Neuronal stem cell (in vitro differentiated cells): ENCODE data around the gene CYP3A4.
"Not testable (repeated sequence)": the region's sequence is repeated elsewhere in the genome, so short reads cannot be mapped to it uniquely, and the experiment has no call there.

Source experiments
- DNase-seq: peaks from one replicate; pipeline ENCODE4 v3.0.0-alpha.2; 2013; ENCODE audit warnings: low spot score
- H2AFZ ChIP-seq: one replicate; pipeline ENCODE4 v1.6.1; 2013; ENCODE audit warnings: mild to moderate bottlenecking, low read length, inconsistent platforms
- H2AK5ac ChIP-seq: 2 replicates; pipeline ENCODE4 v1.6.1; 2013; ENCODE audit warnings: low read depth, mild to moderate bottlenecking, inconsistent platforms, low read length, moderate library complexity, mixed read lengths
- H2BK120ac ChIP-seq: 2 replicates; pipeline ENCODE4 v1.6.1; 2013; ENCODE audit warnings: low read depth, mild to moderate bottlenecking, inconsistent platforms, low read length, moderate library complexity, mixed read lengths
- H2BK12ac ChIP-seq: one replicate; pipeline ENCODE4 v1.6.1; 2013; ENCODE audit warnings: low read length, inconsistent platforms
- H2BK15ac ChIP-seq: 2 replicates; pipeline ENCODE4 v1.6.1; 2013; ENCODE audit warnings: mild to moderate bottlenecking, low read length, inconsistent platforms, mixed read lengths
- H2BK5ac ChIP-seq: one replicate; pipeline ENCODE4 v1.6.1; 2013; ENCODE audit warnings: inconsistent platforms, mild to moderate bottlenecking, low read length, moderate library complexity
- H3K14ac ChIP-seq: one replicate; pipeline ENCODE4 v1.6.1; 2013; ENCODE audit warnings: low read length, inconsistent platforms
- H3K18ac ChIP-seq: 2 replicates; pipeline ENCODE4 v1.6.1; 2013; ENCODE audit warnings: low read length, inconsistent platforms
- H3K23ac ChIP-seq: 2 replicates; pipeline ENCODE4 v1.6.1; 2013; ENCODE audit warnings: low read depth, mild to moderate bottlenecking, mixed read lengths, low read length, inconsistent platforms; ENCODE audit not compliant: poor library complexity
- H3K27ac ChIP-seq: replicated peaks from 3 replicates; pipeline ENCODE4 v1.5.1; 2013; ENCODE audit warnings: low read length, inconsistent platforms
- H3K27me3 ChIP-seq, 3 experiments: 2 replicates each; pipeline ENCODE4 v1.6.1; 2013; ENCODE audit warnings: low read length in 3 of 3, mild to moderate bottlenecking in 2 of 3, inconsistent platforms in 1 of 3, low read depth in 1 of 3, mixed read lengths in 1 of 3, moderate library complexity in 1 of 3; ENCODE audit not compliant: control insufficient read depth in 3 of 3, insufficient read depth in 3 of 3
- H3K36me3 ChIP-seq, 2 donors: replicated peaks in 1 of 2; 2 replicates each; pipeline ENCODE4 v1.6.1; 2013; ENCODE audit warnings: low read length in 2 of 2; ENCODE audit not compliant: control insufficient read depth in 2 of 2, insufficient read depth in 2 of 2
- H3K4ac ChIP-seq: 2 replicates; pipeline ENCODE4 v1.6.1; 2013; ENCODE audit warnings: inconsistent platforms, mild to moderate bottlenecking, low read length, moderate library complexity
- H3K4me1 ChIP-seq, 2 donors: 1 replicate in 1 of 2; 2 replicates in 1 of 2; pipeline ENCODE4 v1.6.1; 2013; ENCODE audit warnings: low read length in 2 of 2, low read depth in 1 of 2; ENCODE audit not compliant: control insufficient read depth in 2 of 2, insufficient read depth in 1 of 2
- H3K4me2 ChIP-seq: one replicate; pipeline ENCODE4 v1.6.1; 2013; ENCODE audit warnings: mild to moderate bottlenecking, low read length, inconsistent platforms; ENCODE audit not compliant: insufficient read depth, poor library complexity, severe bottlenecking
- H3K4me3 ChIP-seq, 2 donors: 2 replicates each; pipeline ENCODE4 v1.5.1; 2013; ENCODE audit warnings: low read length in 2 of 2, mild to moderate bottlenecking in 2 of 2, inconsistent platforms in 1 of 2, moderate library complexity in 1 of 2
- H3K79me1 ChIP-seq: one replicate; pipeline ENCODE4 v1.6.1; 2013; ENCODE audit warnings: low read depth, mild to moderate bottlenecking, inconsistent platforms, low read length, moderate library complexity
- H3K9ac ChIP-seq: one replicate; pipeline ENCODE4 v1.6.1; 2013; ENCODE audit warnings: mild to moderate bottlenecking, low read depth, low read length, inconsistent platforms; ENCODE audit not compliant: poor library complexity
- H3K9me3 ChIP-seq, 2 donors: replicated peaks in 1 of 2; 2 replicates each; pipeline versions ENCODE3 to v1.6.1; 2013; ENCODE audit warnings: low read length in 2 of 2, mild to moderate bottlenecking in 2 of 2, inconsistent platforms in 1 of 2, low read depth in 1 of 2, mixed read lengths in 1 of 2, moderate library complexity in 1 of 2; ENCODE audit not compliant: control insufficient read depth in 2 of 2, insufficient read depth in 1 of 2
- H4K8ac ChIP-seq: one replicate; pipeline ENCODE4 v1.6.1; 2013; ENCODE audit warnings: low read depth, mild to moderate bottlenecking, inconsistent platforms, low read length, moderate library complexity
- H4K91ac ChIP-seq: one replicate; pipeline ENCODE4 v1.6.1; 2013; ENCODE audit warnings: low read length, low read depth, mild to moderate bottlenecking, inconsistent platforms; ENCODE audit not compliant: poor library complexity
- WGBS, 2 donors: extraction: QIAGEN DNeasy Blood & Tissue Kit; methylation state at CpG; one replicate each; pipeline ENCODE4 v1.1.7; 2013; ENCODE audit warnings: missing lambda C conversion rate in 2 of 2, mixed read lengths in 1 of 2; ENCODE audit not compliant: insufficient read length in 2 of 2, insufficient replicate concordance in 1 of 2; ENCODE audit errors: extremely low coverage in 2 of 2; 5-methylcytosine and 5-hydroxymethylcytosine counted together

CYP3A4 gene

GRCh38 chr7:99773395-99773794 is 10.6 kb downstream of the CYP3A4 start:
- H2BK5ac ChIP-seq, H3K4me1 ChIP-seq, H3K79me1 ChIP-seq, H2BK120ac ChIP-seq, H4K8ac ChIP-seq, H2BK15ac ChIP-seq, H3K27ac ChIP-seq, H3K23ac ChIP-seq, H3K9ac ChIP-seq, H3K36me3 ChIP-seq, H3K14ac ChIP-seq, H2AFZ ChIP-seq, H3K4ac ChIP-seq, H4K91ac ChIP-seq, H3K4me2 ChIP-seq, DNase-seq, H3K18ac ChIP-seq, H2AK5ac ChIP-seq, H3K27me3 ChIP-seq, H3K9me3 ChIP-seq, H2BK12ac ChIP-seq, H3K4me3 ChIP-seq: not testable (repeated sequence)
- WGBS, 2 donors, result no CpG with 5 or more reads among the region's 1 CpG

- no peaks in the 10 kb centered on the region for H3K36me3 ChIP-seq
- H2AFZ ChIP-seq, result no peak overlapping the region
- H2BK12ac ChIP-seq, result no peak overlapping the region
- H3K27me3 ChIP-seq, result no peaks in the 10 kb centered on the region
- no peaks in the 10 kb centered on the region for H3K4me1 ChIP-seq
- no CpG with 5 or more reads among the region's 1 CpG for WGBS, 2 donors
- H2BK15ac ChIP-seq, result no peak overlapping the region
- no peak overlapping the region for H4K91ac ChIP-seq
- H2BK5ac ChIP-seq, result no peak overlapping the region
- H3K27ac ChIP-seq, result no peak overlapping the region
- no peak for DNase-seq
- no peak overlapping the region for H2AK5ac ChIP-seq
- H3K9ac ChIP-seq, result no peak overlapping the region
- no peak overlapping the region for H3K4me2 ChIP-seq
- H3K23ac ChIP-seq, result no peak overlapping the region
- H3K4ac ChIP-seq, result no peak overlapping the region
- H3K9me3 ChIP-seq, result no peaks in the 10 kb centered on the region
- no peak overlapping the region for H3K14ac ChIP-seq
- no peaks in the 10 kb centered on the region for H3K79me1 ChIP-seq
- H4K8ac ChIP-seq, result no peak overlapping the region
- H2BK120ac ChIP-seq, result no peak overlapping the region
- no peak overlapping the region for H3K4me3 ChIP-seq
- no peak overlapping the region for H3K18ac ChIP-seq
These were observed 11.4 kb downstream of the CYP3A4 start for GRCh38 chr7:99772565-99772964.

- H4K8ac ChIP-seq, H3K4ac ChIP-seq, H3K27ac ChIP-seq, H3K4me3 ChIP-seq, H3K4me1 ChIP-seq, H3K79me1 ChIP-seq, H2BK15ac ChIP-seq, H3K9me3 ChIP-seq, H4K91ac ChIP-seq, H2AFZ ChIP-seq, H2BK5ac ChIP-seq, H3K36me3 ChIP-seq, H3K23ac ChIP-seq, H2AK5ac ChIP-seq, H3K18ac ChIP-seq, H3K9ac ChIP-seq, H3K27me3 ChIP-seq, H2BK120ac ChIP-seq, H3K4me2 ChIP-seq, DNase-seq, H3K14ac ChIP-seq, H2BK12ac ChIP-seq: not testable (repeated sequence)
- WGBS, 2 donors, result no CpG with 5 or more reads among the region's 3 CpGs
These were observed 14.5 kb downstream of the CYP3A4 start for GRCh38 chr7:99769494-99769893.

- no peak overlapping the region for H2BK12ac ChIP-seq
- no peaks in the 10 kb centered on the region for H3K9me3 ChIP-seq
- no peak overlapping the region for H3K27ac ChIP-seq
- no peak overlapping the region for H4K8ac ChIP-seq
- no peak overlapping the region for H2BK5ac ChIP-seq
- no peak overlapping the region for H2AK5ac ChIP-seq
- no peak overlapping the region for H3K18ac ChIP-seq
- no peak overlapping the region for H3K9ac ChIP-seq
- H3K4me1 ChIP-seq, result no peaks in the 10 kb centered on the region
- H3K79me1 ChIP-seq, result no peaks in the 10 kb centered on the region
- H3K14ac ChIP-seq, result no peak overlapping the region
- H3K4me3 ChIP-seq, result no peak overlapping the region
- peaks cover 0 to 9% (median 0%) of the 10 kb centered on the region in 3 experiments for H3K27me3 ChIP-seq
- no peak overlapping the region for H4K91ac ChIP-seq
- H2BK15ac ChIP-seq, result no peak overlapping the region
- H2AFZ ChIP-seq, result no peak overlapping the region
- H2BK120ac ChIP-seq, result no peak overlapping the region
- DNase-seq, result no peak
- H3K4ac ChIP-seq, result no peak overlapping the region
- no peaks in the 10 kb centered on the region for H3K36me3 ChIP-seq
- WGBS, 2 donors, result no CpG with 5 or more reads among the region's 2 CpGs
- H3K23ac ChIP-seq, result no peak overlapping the region
- no peak overlapping the region for H3K4me2 ChIP-seq
These were observed 15.5 kb downstream of the CYP3A4 start for GRCh38 chr7:99768471-99768870.
